ENCODE data around the gene EGFL6. TPM values are rescaled to one million over a fixed set of nuclear protein-coding genes. Genes with fewer than 3 reads are reported as not detected.
"Not testable (repeated sequence)": the region's sequence is repeated elsewhere in the genome, so short reads cannot be mapped to it uniquely, and the experiment has no call there.

Gene EGFL6
- total and polyA plus RNA-seq, 9 donors, result 0.12 to 1.3 (median 0.34) TPM; not detected in 4

DNA sequence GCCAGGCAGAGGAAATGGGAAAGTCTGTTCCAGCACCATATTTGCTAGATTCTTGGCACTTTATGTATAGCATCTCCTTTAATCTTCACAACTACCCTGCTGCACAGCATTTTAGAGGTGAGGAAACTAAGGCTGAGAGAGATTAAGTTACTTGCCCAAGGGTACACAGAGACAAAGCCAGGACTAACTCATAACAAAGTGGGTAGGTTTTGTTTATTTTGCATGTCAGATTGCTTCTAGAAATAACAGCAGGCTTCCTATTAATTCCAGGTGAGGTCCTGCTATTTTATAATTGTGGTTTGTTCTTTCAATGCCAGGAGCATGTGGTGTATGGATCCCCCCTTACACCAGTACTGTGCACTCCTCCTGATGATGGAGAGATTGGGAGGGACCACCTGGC lies 98.5 kb downstream of the EGFL6 start:
- Histone ChIP-seq H3K4me1 (ENCODE audit: insufficient read depth) (no peaks in the 10 kb centered on the region), H3K27me3 (no peaks in the 10 kb centered on the region), H3K9me3 (no peaks in the 10 kb centered on the region), H3K27ac (no peak overlapping the region), H3K4me3 (no peak overlapping the region), H3K36me3 (no peaks in the 10 kb centered on the region)
- intact Hi-C loops (cut with DNase I), result loop anchor here in 1 of 4 donors (5.0 kb wide), 1 partner anchor 364 kb away; no protein-coding TSS in a partner anchor
- TF ChIP-seq, protein P1, sequence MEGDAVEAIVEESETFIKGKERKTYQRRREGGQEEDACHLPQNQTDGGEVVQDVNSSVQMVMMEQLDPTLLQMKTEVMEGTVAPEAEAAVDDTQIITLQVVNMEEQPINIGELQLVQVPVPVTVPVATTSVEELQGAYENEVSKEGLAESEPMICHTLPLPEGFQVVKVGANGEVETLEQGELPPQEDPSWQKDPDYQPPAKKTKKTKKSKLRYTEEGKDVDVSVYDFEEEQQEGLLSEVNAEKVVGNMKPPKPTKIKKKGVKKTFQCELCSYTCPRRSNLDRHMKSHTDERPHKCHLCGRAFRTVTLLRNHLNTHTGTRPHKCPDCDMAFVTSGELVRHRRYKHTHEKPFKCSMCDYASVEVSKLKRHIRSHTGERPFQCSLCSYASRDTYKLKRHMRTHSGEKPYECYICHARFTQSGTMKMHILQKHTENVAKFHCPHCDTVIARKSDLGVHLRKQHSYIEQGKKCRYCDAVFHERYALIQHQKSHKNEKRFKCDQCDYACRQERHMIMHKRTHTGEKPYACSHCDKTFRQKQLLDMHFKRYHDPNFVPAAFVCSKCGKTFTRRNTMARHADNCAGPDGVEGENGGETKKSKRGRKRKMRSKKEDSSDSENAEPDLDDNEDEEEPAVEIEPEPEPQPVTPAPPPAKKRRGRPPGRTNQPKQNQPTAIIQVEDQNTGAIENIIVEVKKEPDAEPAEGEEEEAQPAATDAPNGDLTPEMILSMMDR (IDR thresholded peaks at IDR 0.05), result no peak
- TF ChIP-seq EP300 (IDR thresholded peaks at IDR 0.05) (no peak), POLR2A (IDR thresholded peaks at IDR 0.05) (no peak)
- no peak for DNase-seq

DNA sequence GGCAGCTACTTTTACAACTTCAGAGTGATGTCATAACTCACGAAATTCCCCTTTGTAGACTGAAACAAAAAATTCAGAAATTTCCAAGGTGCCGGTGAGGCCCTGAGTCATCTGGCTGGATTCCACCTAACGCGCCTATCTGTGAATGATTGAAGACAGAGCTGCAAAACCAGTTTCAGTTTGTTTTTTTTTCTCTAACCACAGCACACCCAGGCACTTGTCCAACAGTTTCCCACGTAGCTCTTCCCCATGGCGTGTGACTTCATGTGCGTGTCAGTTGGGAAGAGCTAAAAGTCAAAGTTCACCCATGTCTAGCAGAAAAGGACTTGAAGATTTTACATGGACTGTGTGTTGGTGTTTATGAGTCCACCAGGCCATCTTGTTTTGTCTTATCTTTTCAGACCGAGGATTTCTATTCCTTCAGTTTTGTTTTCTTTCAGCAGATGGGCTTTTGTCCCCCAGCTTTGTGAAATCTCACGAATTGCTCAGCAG lies 99.9 kb downstream of the EGFL6 start:
- no peak for TF ChIP-seq EP300 (IDR thresholded peaks at IDR 0.05)
- TF ChIP-seq POLR2A (IDR thresholded peaks at IDR 0.05), result no peak
- TF ChIP-seq, protein P1 (IDR thresholded peaks at IDR 0.05), result no peak
- Histone ChIP-seq H3K27ac (no peak overlapping the region), H3K4me1 (ENCODE audit: insufficient read depth) (no peaks in the 10 kb centered on the region), H3K27me3 (no peaks in the 10 kb centered on the region), H3K36me3 (no peaks in the 10 kb centered on the region), H3K9me3 (no peaks in the 10 kb centered on the region), H3K4me3 (no peak overlapping the region)
- peak; percentile 53 to 75 (median 71) for DNase-seq
- 31 to 44% (median 37%) methylated on average over 9 of the region's 9 CpGs for WGBS, 3 donors
- intact Hi-C loops (cut with DNase I), result loop anchor here in 1 of 4 donors (5.0 kb wide), 1 partner anchor 363 kb away; no protein-coding TSS in a partner anchor

DNA sequence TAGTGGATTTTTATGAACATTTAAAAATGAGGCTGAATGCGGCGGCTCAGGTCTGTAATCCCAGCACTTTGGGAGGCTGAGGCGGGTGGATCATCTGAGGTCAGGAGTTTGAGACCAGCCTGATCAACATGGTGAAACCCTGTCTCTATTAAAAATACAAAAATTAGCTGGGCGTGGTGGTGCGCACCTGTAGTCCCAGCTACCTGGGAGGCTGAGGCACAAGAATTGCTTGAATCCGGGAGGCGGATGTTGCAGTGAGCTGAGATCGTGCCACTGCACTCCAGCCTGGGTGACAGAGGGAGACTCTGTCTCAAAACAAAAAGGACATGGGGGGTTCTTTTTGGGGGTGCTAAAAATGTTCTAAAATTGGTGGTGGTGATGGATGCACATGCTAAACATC lies 100.4 kb downstream of the EGFL6 start:
- not testable (repeated sequence) for H3K27ac ChIP-seq; DNase-seq; H3K9me3 ChIP-seq; H3K27me3 ChIP-seq; H3K4me3 ChIP-seq; H3K4me1 ChIP-seq (ENCODE audit: insufficient read depth); H3K36me3 ChIP-seq
- WGBS, 3 donors, result 92 to 97% (median 93%) methylated on average over 8 of the region's 8 CpGs
- intact Hi-C loops (cut with DNase I), result loop anchor here in 1 of 4 donors (5.0 kb wide), 1 partner anchor 363 kb away; no protein-coding TSS in a partner anchor

DNA sequence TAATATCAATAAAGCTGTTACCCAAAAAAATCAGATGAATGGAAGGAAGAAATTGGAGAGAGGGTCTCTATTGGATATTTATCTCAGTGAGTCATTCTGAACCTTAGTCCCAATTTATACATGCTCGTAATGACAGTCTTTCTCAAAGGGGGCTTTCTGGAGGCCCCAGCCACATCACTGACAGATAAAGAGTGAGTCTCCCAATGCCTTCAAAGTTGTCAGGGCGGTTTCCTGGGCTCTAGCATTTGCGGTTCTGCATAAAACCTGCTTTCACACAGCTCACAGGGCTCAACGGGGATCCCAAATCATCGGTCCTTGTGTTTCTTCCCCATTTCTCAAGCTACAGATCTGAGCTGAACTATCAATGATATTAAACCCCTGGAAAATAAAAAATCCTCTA lies 100.8 kb downstream of the EGFL6 start:
- intact Hi-C loops (cut with DNase I), result no loop called here
- 88 to 95% (median 94%) methylated on average over 5 of the region's 5 CpGs for WGBS, 3 donors
- no peak for DNase-seq
- TF ChIP-seq EP300 (IDR thresholded peaks at IDR 0.05) (no peak), POLR2A (IDR thresholded peaks at IDR 0.05) (no peak)
- TF ChIP-seq, protein P1 (IDR thresholded peaks at IDR 0.05), result no peak
- Histone ChIP-seq H3K4me1 (ENCODE audit: insufficient read depth) (no peaks in the 10 kb centered on the region), H3K27ac (no peak overlapping the region), H3K36me3 (no peaks in the 10 kb centered on the region), H3K9me3 (no peaks in the 10 kb centered on the region), H3K4me3 (no peak overlapping the region), H3K27me3 (no peaks in the 10 kb centered on the region)

DNA sequence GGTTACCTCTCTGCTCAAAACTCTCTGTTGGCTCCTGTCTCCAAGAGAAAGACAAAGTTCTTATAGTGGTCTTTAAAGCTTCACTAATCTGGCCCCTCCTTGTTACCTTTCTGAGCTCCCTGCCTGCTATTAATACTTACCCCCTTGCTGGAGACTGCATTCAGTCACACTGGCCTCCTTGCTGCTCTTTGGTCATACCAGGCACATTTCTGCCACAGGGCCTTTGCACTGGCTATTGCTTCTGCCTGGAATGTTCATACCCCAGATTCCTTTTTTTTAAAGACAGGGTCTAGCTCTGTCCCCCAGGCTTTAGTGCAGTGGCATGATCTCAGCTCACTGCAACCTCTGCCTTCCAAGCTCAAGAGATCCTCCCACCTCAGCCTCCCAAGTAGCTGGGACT lies 103.6 kb downstream of the EGFL6 start:
- H3K27ac ChIP-seq, result no peak overlapping the region
- intact Hi-C loops (cut with DNase I), result no loop called here
- no peak for TF ChIP-seq EP300 (IDR thresholded peaks at IDR 0.05)
- TF ChIP-seq, protein P1 (IDR thresholded peaks at IDR 0.05), result no peak
- TF ChIP-seq POLR2A (IDR thresholded peaks at IDR 0.05), result no peak
- no peaks in the 10 kb centered on the region for H3K4me1 ChIP-seq (ENCODE audit: insufficient read depth)
- no peaks in the 10 kb centered on the region for H3K27me3 ChIP-seq
- no peak overlapping the region for H3K4me3 ChIP-seq
- no peaks in the 10 kb centered on the region for H3K36me3 ChIP-seq
- H3K9me3 ChIP-seq, result no peaks in the 10 kb centered on the region
- no peak for DNase-seq
